Ovary (tissue), 9 donors: ENCODE data around the gene MRPL27. TPM values are rescaled to one million over a fixed set of nuclear protein-coding genes. Genes with fewer than 3 reads are reported as not detected.
"Not testable (repeated sequence)": the region's sequence is repeated elsewhere in the genome, so short reads cannot be mapped to it uniquely, and the experiment has no call there.

ENCODE experiments used
- DNase-seq, 5 donors: peaks; one replicate each; pipeline ENCODE4 v3.0.0-alpha.2; 2019 to 2020
- H3K27ac ChIP-seq, 2 donors: fragments of 200-600 bp; one replicate each; pipeline versions ENCODE4 v1.5.1 to v1.8.0; 2019 to 2022
- H3K27me3 ChIP-seq: fragments of 200-600 bp; one replicate; pipeline ENCODE4 v1.8.0; 2022
- H3K36me3 ChIP-seq: fragments of 200-600 bp; sonication (generic); one replicate; pipeline ENCODE4 v1.5.1; 2019
- H3K4me1 ChIP-seq: one replicate; pipeline ENCODE4 v1.8.1; 2013; ENCODE audit warnings: mild to moderate bottlenecking, moderate library complexity; ENCODE audit not compliant: insufficient read depth
- H3K4me3 ChIP-seq: fragments of 200-600 bp; sonication (generic); one replicate; pipeline ENCODE4 v1.5.1; 2017
- H3K9me3 ChIP-seq, 2 donors: fragments of 200-600 bp in 1 of 2; sonication (generic) in 1 of 2; one replicate each; pipeline versions ENCODE4 v1.5.1 to v1.8.1; 2013 to 2019; ENCODE audit warnings: mild to moderate bottlenecking in 1 of 2, moderate library complexity in 1 of 2
- CTCF ChIP-seq, 3 donors: fragments of 450-650 bp in 2 of 3; fragments of 200-600 bp in 1 of 3; IDR thresholded peaks; one replicate each; pipeline versions ENCODE4 v1.5.1 to v1.8.0; 2016 to 2022; ENCODE audit warnings: antibody characterized with exemption in 3 of 3, mild to moderate bottlenecking in 1 of 3
- EP300 ChIP-seq: sonication (generic); formaldehyde crosslinking; IDR thresholded peaks from one replicate; pipeline ENCODE4 v1.6.1; 2017; ENCODE audit warnings: antibody characterized with exemption
- POLR2A ChIP-seq: fragments of 450-650 bp; IDR thresholded peaks from one replicate; pipeline ENCODE4 v1.6.1; 2017; ENCODE audit warnings: antibody characterized with exemption, mild to moderate bottlenecking, moderate library complexity
- WGBS, 3 donors: extraction: QIAGEN DNeasy Blood & Tissue Kit in 1 of 3; methylation state at CpG; one replicate each; pipeline versions ENCODE4 v1.1.5 to v1.1.7; 2013 to 2017; 5-methylcytosine and 5-hydroxymethylcytosine counted together
- intact Hi-C, 4 donors: fragments of 100-400 bp; cut with DNase I; formaldehyde crosslinking; loops; one replicate each; pipeline versions ENCODE4 v1.11.0 to v1.15.1; 2022 to 2023
- polyA plus RNA-seq, 2 donors: library from polyadenylated mRNA; stranded (reverse); fragments of 200-250 nt in 1 of 2; fragments of 350-450 nt in 1 of 2; fragmentation: Illumina TruSeq in 1 of 2; extraction: RNeasy Lipid Tissue Mini Kit (QIAGEN cat#74804) in 1 of 2; gene quantifications; one replicate each; pipeline ENCODE4 v1.2.3, GENCODE V29; 2013 to 2014
- total RNA-seq, 7 donors: library from RNA; depleted of rRNA in 2 of 7; stranded (reverse); fragments of >200 nt in 2 of 7; fragmentation: NEBNext Ultra II Directional in 3 of 7; extraction: Animal tissue kit (Norgen Biotek cat#: 25700) in 3 of 7; gene quantifications; one replicate each; pipeline versions ENCODE4 v1.1.0 to v1.2.4, GENCODE V29; 2016 to 2023
- donor health status: DM: no; HTN: no; CAD: no; lungs with moderate emphysema.
- donor health status: DM: no; HTN: no; CAD: no.
- donor health status: Bipolar disorder and iron deficiency.
- donor health status: DM: yes; HTN: yes; CAD: no.
- donor health status: DM: no; HTN: no; CAD: no.
- donor health status: DM: yes; HTN: yes; CAD: no.

The MRPL27 gene
- total and polyA plus RNA-seq, 9 donors = 38.7 to 74.8 (median 48.8) TPM

GRCh38 chr17:50339381-50339780, 33.6 kb downstream of the MRPL27 start:
- Histone ChIP-seq H3K27ac (no peak overlapping the region), H3K27me3 (no peaks in the 10 kb centered on the region), H3K4me1 (no peaks in the 10 kb centered on the region), H3K4me3 (no peak overlapping the region), H3K36me3 (no peaks in the 10 kb centered on the region), H3K9me3 (no peaks in the 10 kb centered on the region)
- no peak for DNase-seq
- intact Hi-C loops = no loop called here
- no peak for TF ChIP-seq POLR2A
- no peak for TF ChIP-seq EP300
- no peak for TF ChIP-seq CTCF (IDR thresholded peaks at IDR 0.05)

- TF ChIP-seq CTCF (IDR thresholded peaks at IDR 0.05) (no peak), EP300 (no peak), POLR2A (no peak)
- intact Hi-C loops = no loop called here
Measured at GRCh38 chr17:50338645-50339044, 34.3 kb downstream of the MRPL27 start.

DNA sequence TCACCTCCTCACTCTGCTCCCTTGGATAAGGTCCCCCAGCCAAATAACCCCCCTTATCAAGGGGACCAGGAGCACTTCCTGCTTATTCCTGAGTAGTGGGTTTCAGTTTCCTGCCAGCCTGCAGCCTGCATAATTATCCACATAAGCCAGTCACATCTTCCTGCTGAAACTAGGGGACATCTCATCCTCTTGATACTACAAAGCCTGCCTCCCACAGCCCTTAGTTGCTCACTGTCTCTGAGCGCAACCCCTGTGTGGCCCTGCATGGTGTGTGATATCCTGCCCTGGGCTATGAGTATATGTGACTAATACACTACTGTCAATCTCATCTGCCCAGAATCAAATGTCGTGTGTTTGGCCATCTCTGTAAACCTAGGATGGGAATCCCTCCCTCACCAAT, 35.0 kb downstream of the MRPL27 start:
- intact Hi-C loops = no loop called here
- 92 to 98% (median 94%) methylated on average over 2 of the region's 2 CpGs for whole genome bisulfite sequencing, 3 donors

More at GRCh38 chr17:50338645-50339044, 34.3 kb downstream of the MRPL27 start:
- Histone ChIP-seq H3K4me1 (no peaks in the 10 kb centered on the region), H3K4me3 (no peak overlapping the region), H3K27ac (no peak overlapping the region), H3K36me3 (no peaks in the 10 kb centered on the region), H3K9me3 (no peaks in the 10 kb centered on the region), H3K27me3 (no peaks in the 10 kb centered on the region)
- no peak for DNase-seq

DNA sequence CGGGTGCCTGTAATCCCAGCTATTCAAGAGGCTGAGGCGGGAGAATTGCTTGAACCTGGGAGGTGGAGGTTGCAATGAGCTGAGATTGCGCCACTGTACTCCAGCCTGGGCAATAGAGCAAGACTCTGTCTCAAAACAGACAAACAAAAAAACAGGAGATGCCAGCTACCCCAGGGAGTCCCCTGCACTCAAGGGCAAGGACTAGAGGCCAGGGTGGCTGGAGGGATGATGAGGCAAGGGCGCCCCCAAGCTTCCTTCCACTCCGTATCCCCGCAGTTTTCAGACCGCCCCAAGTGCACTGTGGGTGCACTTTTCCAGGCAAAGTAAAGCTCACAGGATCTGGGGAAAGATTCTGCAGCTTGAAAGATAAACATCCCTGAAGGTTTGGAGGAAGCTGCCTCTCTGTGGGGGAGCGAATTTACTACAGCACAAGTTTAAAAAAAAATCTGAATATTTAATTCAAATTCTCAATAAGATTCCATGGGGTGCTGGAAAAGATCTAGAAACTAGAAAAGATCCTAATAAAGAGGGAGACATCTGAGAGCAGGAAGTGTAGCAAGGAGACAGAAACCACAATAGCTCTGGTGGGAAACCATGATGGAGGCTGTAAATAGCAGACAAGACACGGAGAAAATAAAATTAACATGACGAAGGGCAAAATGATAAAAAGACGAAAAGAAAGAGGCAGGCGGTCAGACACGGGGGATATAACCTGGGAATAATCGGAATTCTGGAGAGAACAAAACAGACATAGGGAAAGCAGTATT, 39.5 kb downstream of the MRPL27 start:
- peak in 1 of 5 donors; percentile 36 for DNase-seq
- H3K4me3 ChIP-seq, H3K36me3 ChIP-seq, H3K9me3 ChIP-seq, intact Hi-C loops, H3K27me3 ChIP-seq, H3K4me1 ChIP-seq, H3K27ac ChIP-seq: not testable (repeated sequence)
- WGBS, 3 donors = 41 to 53% (median 43%) methylated on average over 14 of the region's 14 CpGs

More for the DNA sequence above, 35.0 kb downstream of the MRPL27 start:
- Histone ChIP-seq H3K4me1 (no peaks in the 10 kb centered on the region), H3K36me3 (no peaks in the 10 kb centered on the region), H3K4me3 (no peak overlapping the region), H3K9me3 (no peaks in the 10 kb centered on the region), H3K27ac (no peak overlapping the region), H3K27me3 (no peaks in the 10 kb centered on the region)
- TF ChIP-seq POLR2A (no peak), CTCF (IDR thresholded peaks at IDR 0.05) (no peak), EP300 (no peak)
- DNase-seq = peak in 1 of 5 donors; percentile 1

GRCh38 chr17:50332196-50332595, 40.8 kb downstream of the MRPL27 start:
- Histone ChIP-seq H3K4me1 (no peaks in the 10 kb centered on the region), H3K27ac (no peak overlapping the region), H3K9me3 (no peaks in the 10 kb centered on the region), H3K27me3 (no peaks in the 10 kb centered on the region), H3K36me3 (no peaks in the 10 kb centered on the region), H3K4me3 (no peak overlapping the region)
- 36 to 58% (median 47%) methylated on average over 6 of the region's 6 CpGs for WGBS, 3 donors
- DNase-seq = no peak
- intact Hi-C loops = no loop called here
- no peak for TF ChIP-seq CTCF (IDR thresholded peaks at IDR 0.05)
- no peak for TF ChIP-seq POLR2A
- no peak for TF ChIP-seq EP300
